ENCODE results near the gene ZIC3. TPM values are rescaled to one million over a fixed set of nuclear protein-coding genes. Genes with fewer than 3 reads are reported as not detected.

The ZIC3 gene
- total RNA-seq, 2 experiments from 2014 or later: not detected

DNA sequence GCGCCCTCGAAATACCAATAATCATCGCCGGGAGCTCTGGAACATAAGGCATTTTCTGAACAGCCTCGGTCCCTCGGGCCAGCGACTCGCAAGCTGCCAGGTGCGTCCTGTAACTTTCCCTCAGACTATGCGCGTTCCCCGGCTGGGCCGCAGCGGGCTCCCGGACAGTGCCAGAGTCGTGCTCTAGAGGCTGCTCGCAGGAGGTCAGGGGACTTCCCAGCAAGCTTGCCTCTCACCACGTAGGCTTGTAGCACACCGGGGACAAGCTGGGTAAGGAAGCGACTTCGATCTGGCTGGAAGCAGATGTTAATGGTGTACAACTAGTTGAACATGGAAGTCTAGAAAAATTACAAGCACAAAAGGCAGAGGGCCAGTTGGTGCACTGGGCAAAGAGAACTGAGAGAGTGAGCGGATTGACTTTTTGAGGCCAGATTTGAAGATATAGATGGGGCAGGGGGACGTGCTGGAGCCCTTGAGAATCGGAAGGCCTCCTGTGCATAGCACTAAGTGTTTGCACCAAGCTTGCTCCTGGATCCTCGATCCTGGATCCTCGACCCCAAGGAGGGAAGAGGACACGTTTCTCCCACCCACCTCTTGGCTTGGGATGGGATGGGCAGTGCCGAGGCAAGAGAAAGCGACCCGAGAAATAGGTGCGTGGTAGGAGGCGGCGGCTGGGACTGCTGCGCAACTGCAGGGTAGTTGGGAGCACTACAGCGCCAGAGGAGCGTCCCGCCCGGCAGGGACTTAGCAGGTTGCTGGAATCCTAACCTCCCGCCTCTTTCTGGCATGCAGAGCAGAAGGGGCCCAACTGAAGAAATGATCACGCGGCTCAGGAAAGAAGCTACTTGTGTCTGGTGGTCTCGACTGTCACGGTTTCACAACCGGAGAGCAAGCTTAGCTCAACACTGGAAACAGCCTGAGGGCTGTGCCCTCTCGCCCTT is 19.9 kb upstream of the ZIC3 start:
- Histone ChIP-seq H4K20me1 (ENCODE audit: insufficient read depth, low read length) (no peaks in the 10 kb centered on the region), H2AFZ (ENCODE audit: low read length) (no peak overlapping the region), H3K27ac (ENCODE audit: low read depth, low read length, poor library complexity, severe bottlenecking) (no peak overlapping the region), H3K36me3 (ENCODE audit: insufficient read depth, low read length) (no peaks in the 10 kb centered on the region), H3K9me3 (ENCODE audit: low read length) (no peaks in the 10 kb centered on the region), H3K4me3 (ENCODE audit: low read depth, low read length, poor library complexity, severe bottlenecking) (no peak overlapping the region), H3K9me2 (ENCODE audit: insufficient read depth, low read length) (no peaks in the 10 kb centered on the region), H3K4me1 (ENCODE audit: insufficient read depth, low read length, poor library complexity, severe bottlenecking) (no peaks in the 10 kb centered on the region), H3K79me2 (ENCODE audit: insufficient read depth, low read depth, low read length) (no peaks in the 10 kb centered on the region), H3K4me2 (ENCODE audit: low read length) (no peak overlapping the region)
- DNase-seq (ENCODE audit: low spot score): no peak
- ChIA-PET POLR2A (no interaction called here), CTCF (ENCODE audit: unreplicated experiment) (no interaction called here)
- TF ChIP-seq, protein P1, sequence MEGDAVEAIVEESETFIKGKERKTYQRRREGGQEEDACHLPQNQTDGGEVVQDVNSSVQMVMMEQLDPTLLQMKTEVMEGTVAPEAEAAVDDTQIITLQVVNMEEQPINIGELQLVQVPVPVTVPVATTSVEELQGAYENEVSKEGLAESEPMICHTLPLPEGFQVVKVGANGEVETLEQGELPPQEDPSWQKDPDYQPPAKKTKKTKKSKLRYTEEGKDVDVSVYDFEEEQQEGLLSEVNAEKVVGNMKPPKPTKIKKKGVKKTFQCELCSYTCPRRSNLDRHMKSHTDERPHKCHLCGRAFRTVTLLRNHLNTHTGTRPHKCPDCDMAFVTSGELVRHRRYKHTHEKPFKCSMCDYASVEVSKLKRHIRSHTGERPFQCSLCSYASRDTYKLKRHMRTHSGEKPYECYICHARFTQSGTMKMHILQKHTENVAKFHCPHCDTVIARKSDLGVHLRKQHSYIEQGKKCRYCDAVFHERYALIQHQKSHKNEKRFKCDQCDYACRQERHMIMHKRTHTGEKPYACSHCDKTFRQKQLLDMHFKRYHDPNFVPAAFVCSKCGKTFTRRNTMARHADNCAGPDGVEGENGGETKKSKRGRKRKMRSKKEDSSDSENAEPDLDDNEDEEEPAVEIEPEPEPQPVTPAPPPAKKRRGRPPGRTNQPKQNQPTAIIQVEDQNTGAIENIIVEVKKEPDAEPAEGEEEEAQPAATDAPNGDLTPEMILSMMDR (conservative IDR thresholded peaks at IDR 0.05; ENCODE audit: low read length): no peak
- no peak for TF ChIP-seq EZH2phosphoT487 (IDR thresholded peaks at IDR 0.05; ENCODE audit: borderline replicate concordance, low read depth, low read length)
- no TSS peak for BruUV-seq (replicated peaks)
- intact Hi-C loops (cut with micrococcal nuclease; ENCODE audit: unreplicated experiment): no loop called here

DNA sequence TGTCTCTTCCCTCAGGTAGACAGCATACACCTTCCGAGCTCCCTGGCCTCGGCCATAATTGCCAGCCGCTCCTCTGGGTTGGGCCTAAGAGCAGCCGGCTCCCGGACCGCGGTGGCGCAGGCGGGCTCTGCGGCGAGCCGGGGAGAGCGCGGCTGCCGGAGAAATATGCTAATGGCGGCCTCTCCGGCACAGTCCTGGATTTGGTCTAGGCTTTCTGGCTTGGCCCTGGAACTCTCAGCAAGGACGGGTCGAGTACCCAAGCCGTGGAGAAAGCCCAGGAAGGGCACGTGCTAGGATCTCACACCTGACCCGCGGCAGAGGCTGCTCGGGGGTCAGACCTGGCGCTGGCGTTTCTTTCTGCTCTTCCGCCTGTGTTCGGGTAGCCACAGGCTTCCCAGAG is 18.6 kb upstream of the ZIC3 start:
- H3K79me2 ChIP-seq (ENCODE audit: insufficient read depth, low read depth, low read length): no peaks in the 10 kb centered on the region
- no peaks in the 10 kb centered on the region for H3K9me2 ChIP-seq (ENCODE audit: insufficient read depth, low read length)
- DNase-seq (ENCODE audit: low spot score): no peak
- CTCF ChIA-PET (ENCODE audit: unreplicated experiment): no interaction called here
- POLR2A ChIA-PET: no interaction called here
- H4K20me1 ChIP-seq (ENCODE audit: insufficient read depth, low read length): no peaks in the 10 kb centered on the region
- no peak for TF ChIP-seq EZH2phosphoT487 (IDR thresholded peaks at IDR 0.05; ENCODE audit: borderline replicate concordance, low read depth, low read length)
- TF ChIP-seq, protein P1 (conservative IDR thresholded peaks at IDR 0.05; ENCODE audit: low read length): no peak
- no TSS peak for BruUV-seq (replicated peaks)
- no peak overlapping the region for H3K4me3 ChIP-seq (ENCODE audit: low read depth, low read length, poor library complexity, severe bottlenecking)
- no peak overlapping the region for H3K27ac ChIP-seq (ENCODE audit: low read depth, low read length, poor library complexity, severe bottlenecking)
- intact Hi-C loops (cut with micrococcal nuclease; ENCODE audit: unreplicated experiment): no loop called here
- no peaks in the 10 kb centered on the region for H3K4me1 ChIP-seq (ENCODE audit: insufficient read depth, low read length, poor library complexity, severe bottlenecking)
- no peak overlapping the region for H3K4me2 ChIP-seq (ENCODE audit: low read length)
- no peaks in the 10 kb centered on the region for H3K36me3 ChIP-seq (ENCODE audit: insufficient read depth, low read length)
- H3K9me3 ChIP-seq (ENCODE audit: low read length): no peaks in the 10 kb centered on the region
- H2AFZ ChIP-seq (ENCODE audit: low read length): no peak overlapping the region

DNA sequence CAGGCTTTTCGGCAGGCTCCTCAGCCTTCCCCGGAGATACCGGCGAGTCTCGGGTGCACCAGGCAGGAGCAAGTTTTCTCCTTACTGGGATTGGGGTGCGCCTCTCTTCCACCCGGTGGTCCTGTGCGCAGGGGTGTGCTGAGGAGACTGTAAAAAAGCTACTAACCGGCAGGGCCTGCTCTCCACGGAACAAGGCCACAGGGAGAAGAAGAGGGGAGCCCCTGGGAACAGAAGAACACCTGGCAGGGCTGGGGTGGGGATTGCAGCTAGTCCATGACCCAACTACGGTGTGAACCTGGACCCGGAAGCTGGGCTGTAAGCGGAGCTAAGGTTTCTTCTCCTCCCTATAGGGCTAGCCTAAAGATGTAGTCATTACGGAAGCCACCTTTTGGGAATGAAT is 17.7 kb upstream of the ZIC3 start:
- DNase-seq (ENCODE audit: low spot score): no peak
- no peaks in the 10 kb centered on the region for H3K4me1 ChIP-seq (ENCODE audit: insufficient read depth, low read length, poor library complexity, severe bottlenecking)
- H3K27ac ChIP-seq (ENCODE audit: low read depth, low read length, poor library complexity, severe bottlenecking): no peak overlapping the region
- H3K9me3 ChIP-seq (ENCODE audit: low read length): no peaks in the 10 kb centered on the region
- ChIA-PET CTCF (ENCODE audit: unreplicated experiment) (no interaction called here), POLR2A (no interaction called here)
- no peaks in the 10 kb centered on the region for H3K9me2 ChIP-seq (ENCODE audit: insufficient read depth, low read length)
- no peak overlapping the region for H3K4me3 ChIP-seq (ENCODE audit: low read depth, low read length, poor library complexity, severe bottlenecking)
- no peak for TF ChIP-seq EZH2phosphoT487 (IDR thresholded peaks at IDR 0.05; ENCODE audit: borderline replicate concordance, low read depth, low read length)
- TF ChIP-seq, protein P1 (conservative IDR thresholded peaks at IDR 0.05; ENCODE audit: low read length): no peak
- H3K79me2 ChIP-seq (ENCODE audit: insufficient read depth, low read depth, low read length): no peaks in the 10 kb centered on the region
- BruUV-seq (replicated peaks): no TSS peak
- H2AFZ ChIP-seq (ENCODE audit: low read length): no peak overlapping the region
- intact Hi-C loops (cut with micrococcal nuclease; ENCODE audit: unreplicated experiment): no loop called here
- no peak overlapping the region for H3K4me2 ChIP-seq (ENCODE audit: low read length)
- no peaks in the 10 kb centered on the region for H3K36me3 ChIP-seq (ENCODE audit: insufficient read depth, low read length)
- no peaks in the 10 kb centered on the region for H4K20me1 ChIP-seq (ENCODE audit: insufficient read depth, low read length)
